Smooth muscle cell (in vitro differentiated cells): ENCODE data around the gene SMG6. TPM values are rescaled to one million over a fixed set of nuclear protein-coding genes. Genes with fewer than 3 reads are reported as not detected.
A peak's percentile ranks its signal among the peaks of the same experiment; 100 is the strongest.

ENCODE experiments used
- DNase-seq: peaks from one replicate; lab custom pipeline; 2025; ENCODE audit not compliant: unreplicated experiment; lab: John Stamatoyannopoulos, UW
- H2AFZ ChIP-seq: fragments of 200-600 bp; sonication (generic); 2 replicates; pipeline ENCODE4 v1.6.0; 2016; ENCODE audit warnings: antibody characterized with exemption, low read depth, mild to moderate bottlenecking
- H3F3A ChIP-seq: fragments of 200-600 bp; sonication (generic); 2 replicates; pipeline ENCODE4 v1.6.0; 2017; ENCODE audit warnings: antibody characterized with exemption, low read depth
- H3K27ac ChIP-seq: fragments of 200-600 bp; sonication (generic); 2 replicates; pipeline ENCODE4 v1.5.1; 2016; ENCODE audit warnings: low read depth, mild to moderate bottlenecking
- H3K27me3 ChIP-seq: fragments of 200-600 bp; sonication (generic); 2 replicates; pipeline ENCODE4 v1.6.1; 2016; ENCODE audit warnings: low read depth, mild to moderate bottlenecking
- H3K36me3 ChIP-seq: fragments of 200-600 bp; sonication (generic); 2 replicates; pipeline ENCODE4 v1.5.1; 2016; ENCODE audit warnings: low read depth
- H3K4me1 ChIP-seq: fragments of 200-600 bp; sonication (generic); 2 replicates; pipeline ENCODE4 v1.5.1; 2016; ENCODE audit warnings: low read depth
- H3K4me2 ChIP-seq: fragments of 200-600 bp; sonication (generic); 2 replicates; pipeline ENCODE4 v1.6.0; 2016; ENCODE audit warnings: mild to moderate bottlenecking
- H3K4me3 ChIP-seq: fragments of 200-600 bp; sonication (generic); 2 replicates; pipeline ENCODE4 v1.5.1; 2016; ENCODE audit warnings: mild to moderate bottlenecking
- H3K79me2 ChIP-seq: fragments of 200-600 bp; sonication (generic); 2 replicates; pipeline ENCODE4 v1.6.0; 2016; ENCODE audit warnings: low read depth, mild to moderate bottlenecking
- H3K9ac ChIP-seq: fragments of 200-600 bp; sonication (generic); 2 replicates; pipeline ENCODE4 v1.6.0; 2016; ENCODE audit warnings: low read depth
- H3K9me3 ChIP-seq: fragments of 200-600 bp; sonication (generic); replicated peaks from 2 replicates; pipeline ENCODE4 v1.5.1; 2016; ENCODE audit warnings: low read depth
- H4K20me1 ChIP-seq: fragments of 200-600 bp; sonication (generic); 2 replicates; pipeline ENCODE4 v1.6.0; 2016; ENCODE audit warnings: low read depth
- WGBS: methylation state at CpG from one replicate; pipeline ENCODE4 v1.1.7; 2016; ENCODE audit warnings: low lambda C conversion rate; 5-methylcytosine and 5-hydroxymethylcytosine counted together
- polyA plus RNA-seq: library from polyadenylated mRNA; unstranded; fragments of >200 nt; fragmentation: Nextera tagmentation; extraction: Ambion mirVana; gene quantifications from 2 replicates; pipeline ENCODE4 v1.2.1, GENCODE V29; 2016
- total RNA-seq: library from RNA; depleted of rRNA; stranded (reverse); fragments of >200 nt; gene quantifications from 2 replicates; pipeline ENCODE4 v1.2.3, GENCODE V29; 2014
- TF ChIP-seq, protein P1 (sequence below): fragments of 200-600 bp; sonication (generic); IDR thresholded peaks from 2 replicates; pipeline ENCODE4 v1.5.1; 2017; ENCODE audit warnings: borderline replicate concordance, mild to moderate bottlenecking, antibody characterized with exemption; ENCODE audit not compliant: insufficient read depth, poor library complexity, severe bottlenecking

The SMG6 gene
- total and polyA plus RNA-seq, 2 experiments from 2014 or later, result 10.6 to 21.4 TPM

DNA sequence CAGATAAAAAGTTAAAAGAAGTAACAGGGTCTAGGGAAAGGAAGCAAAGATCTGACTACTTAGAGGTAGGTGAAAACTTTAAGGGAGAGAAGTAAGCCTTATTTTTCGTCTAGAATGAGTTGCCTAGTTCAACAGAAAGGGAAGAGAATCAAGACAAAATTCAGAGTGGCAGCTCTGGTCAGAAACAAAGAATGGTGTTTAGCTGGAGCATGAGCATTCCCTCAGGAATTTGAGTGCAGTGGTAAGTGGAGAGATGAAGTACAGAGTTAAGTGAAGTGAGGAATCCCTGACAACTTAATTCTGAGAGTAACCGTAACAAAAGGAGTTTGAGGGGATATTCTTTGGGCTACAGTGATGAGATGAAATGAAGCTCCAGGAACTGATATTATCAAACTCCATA lies 11.5 kb downstream of the SMG6 start:
- WGBS, result 65% methylated on average over 2 of the region's 2 CpGs
- Histone ChIP-seq H2AFZ (no peak overlapping the region), H4K20me1 (peaks cover 52% of the 10 kb centered on the region), H3K4me3 (no peak overlapping the region), H3K4me1 (no peaks in the 10 kb centered on the region), H3K27ac (peak overlapping the region; percentile 65), H3K27me3 (no peaks in the 10 kb centered on the region), H3K79me2 (peaks cover 29% of the 10 kb centered on the region), H3K36me3 (peaks cover 11% of the 10 kb centered on the region), H3K9me3 (no peaks in the 10 kb centered on the region), H3K9ac (no peak overlapping the region), H3F3A (no peaks in the 10 kb centered on the region), H3K4me2 (no peak overlapping the region)
- no peak for DNase-seq
- TF ChIP-seq, protein P1, sequence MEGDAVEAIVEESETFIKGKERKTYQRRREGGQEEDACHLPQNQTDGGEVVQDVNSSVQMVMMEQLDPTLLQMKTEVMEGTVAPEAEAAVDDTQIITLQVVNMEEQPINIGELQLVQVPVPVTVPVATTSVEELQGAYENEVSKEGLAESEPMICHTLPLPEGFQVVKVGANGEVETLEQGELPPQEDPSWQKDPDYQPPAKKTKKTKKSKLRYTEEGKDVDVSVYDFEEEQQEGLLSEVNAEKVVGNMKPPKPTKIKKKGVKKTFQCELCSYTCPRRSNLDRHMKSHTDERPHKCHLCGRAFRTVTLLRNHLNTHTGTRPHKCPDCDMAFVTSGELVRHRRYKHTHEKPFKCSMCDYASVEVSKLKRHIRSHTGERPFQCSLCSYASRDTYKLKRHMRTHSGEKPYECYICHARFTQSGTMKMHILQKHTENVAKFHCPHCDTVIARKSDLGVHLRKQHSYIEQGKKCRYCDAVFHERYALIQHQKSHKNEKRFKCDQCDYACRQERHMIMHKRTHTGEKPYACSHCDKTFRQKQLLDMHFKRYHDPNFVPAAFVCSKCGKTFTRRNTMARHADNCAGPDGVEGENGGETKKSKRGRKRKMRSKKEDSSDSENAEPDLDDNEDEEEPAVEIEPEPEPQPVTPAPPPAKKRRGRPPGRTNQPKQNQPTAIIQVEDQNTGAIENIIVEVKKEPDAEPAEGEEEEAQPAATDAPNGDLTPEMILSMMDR, result no peak

DNA sequence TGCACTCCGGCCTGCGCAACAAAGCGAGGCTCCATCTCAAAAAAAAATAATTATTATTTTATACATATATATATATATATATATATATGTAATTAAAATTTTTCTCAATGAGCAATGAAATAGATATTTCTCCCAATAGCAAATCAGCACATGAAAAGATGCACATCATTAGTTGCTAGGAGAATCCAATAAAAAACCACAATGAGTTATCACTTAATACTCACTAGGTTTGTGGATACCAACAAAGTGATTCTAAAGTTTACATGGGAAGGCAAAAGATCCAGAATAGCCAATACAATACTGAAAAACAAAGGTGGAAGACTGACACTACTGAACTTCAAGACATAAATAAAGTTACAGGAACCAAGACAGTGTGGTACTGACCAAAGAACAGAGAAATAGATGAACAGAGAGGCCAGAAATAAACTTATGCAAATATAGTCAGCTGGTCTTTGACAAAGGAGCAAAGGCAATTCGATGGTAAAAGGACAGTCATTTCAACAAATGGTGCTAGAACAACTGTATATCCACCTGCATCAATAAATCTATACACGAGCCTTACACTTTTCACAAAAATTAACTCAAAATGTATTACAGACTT lies 13.6 kb downstream of the SMG6 start:
- Histone ChIP-seq H3K4me3 (no peak overlapping the region), H3K27me3 (no peaks in the 10 kb centered on the region), H3K9ac (no peak overlapping the region), H3K27ac (no peak overlapping the region), H3F3A (peaks cover 8% of the 10 kb centered on the region), H3K79me2 (peaks cover 7% of the 10 kb centered on the region), H3K9me3 (no peaks in the 10 kb centered on the region), H2AFZ (no peak overlapping the region), H3K4me1 (no peaks in the 10 kb centered on the region), H3K36me3 (peaks cover 11% of the 10 kb centered on the region), H4K20me1 (peaks cover 39% of the 10 kb centered on the region), H3K4me2 (no peak overlapping the region)
- TF ChIP-seq, protein P1, result no peak
- DNase-seq, result no peak
- WGBS, result 98% methylated on average over 5 of the region's 5 CpGs

DNA sequence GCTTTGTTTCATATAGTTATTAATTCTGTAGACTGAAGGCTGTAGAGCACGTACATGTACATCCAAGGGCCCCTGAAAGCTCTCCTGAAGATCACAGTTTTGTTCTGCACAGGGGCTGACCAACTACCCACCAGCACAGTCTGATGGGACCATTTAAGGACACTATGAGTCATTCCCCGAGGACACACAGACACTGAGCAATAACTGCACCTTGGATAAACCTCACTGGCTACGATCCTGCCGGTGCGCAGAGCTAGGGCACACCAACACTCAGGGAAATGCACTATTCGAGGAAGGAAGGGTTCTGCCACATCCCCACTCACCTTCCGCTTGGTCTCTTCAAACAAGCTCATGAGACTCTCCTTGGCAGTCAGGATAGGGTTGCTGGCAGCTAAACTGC lies 20.3 kb downstream of the SMG6 start:
- TF ChIP-seq, protein P1, result no peak
- WGBS, result 77% methylated on average over 7 of the region's 7 CpGs
- no peak for DNase-seq
- H3K4me3 ChIP-seq, result no peak overlapping the region
- H3K4me2 ChIP-seq, result no peak overlapping the region
- H3F3A ChIP-seq, result peaks cover 22% of the 10 kb centered on the region
- peak overlapping the region; percentile 4 for H3K27ac ChIP-seq
- H3K9ac ChIP-seq, result no peak overlapping the region
- H3K4me1 ChIP-seq, result no peaks in the 10 kb centered on the region
- no peaks in the 10 kb centered on the region for H3K79me2 ChIP-seq
- H4K20me1 ChIP-seq, result peaks cover 33% of the 10 kb centered on the region
- no peaks in the 10 kb centered on the region for H3K27me3 ChIP-seq
- H3K9me3 ChIP-seq, result no peaks in the 10 kb centered on the region
- peaks cover 13% of the 10 kb centered on the region for H3K36me3 ChIP-seq
- H2AFZ ChIP-seq, result no peak overlapping the region

DNA sequence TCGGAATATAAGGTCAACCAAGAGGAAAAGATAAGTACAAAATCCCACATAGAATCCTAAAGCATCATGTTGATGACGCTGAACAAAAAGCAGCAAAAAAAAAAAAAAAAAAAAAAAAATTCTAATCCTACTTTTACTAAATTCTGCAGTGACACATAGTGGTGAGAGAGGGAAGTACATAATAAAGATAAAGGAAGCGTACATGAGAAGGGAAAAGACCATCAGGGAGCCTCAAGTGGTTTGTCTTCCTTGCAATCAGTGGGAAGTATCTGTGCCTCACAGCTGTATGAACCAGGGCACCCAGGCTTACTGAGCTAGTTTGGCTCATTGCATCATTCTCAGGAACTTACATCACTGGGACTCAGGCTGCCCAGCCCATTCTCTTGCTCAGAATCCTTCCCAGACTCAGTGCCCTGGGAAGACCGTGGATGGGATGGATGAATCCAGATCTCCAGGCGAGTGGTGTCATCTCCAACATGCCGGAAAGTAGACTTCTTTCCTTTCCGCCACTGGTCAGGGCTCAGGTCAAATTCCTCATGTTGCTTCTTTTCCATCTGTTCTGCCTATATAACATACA lies 21.2 kb downstream of the SMG6 start:
- Histone ChIP-seq H3K4me2 (no peak overlapping the region), H3K4me1 (no peaks in the 10 kb centered on the region), H3K79me2 (no peaks in the 10 kb centered on the region), H3K9me3 (no peaks in the 10 kb centered on the region), H3K4me3 (no peak overlapping the region), H3K27ac (peak overlapping the region; percentile 4), H2AFZ (no peak overlapping the region), H3K36me3 (peaks cover 13% of the 10 kb centered on the region), H3K27me3 (no peaks in the 10 kb centered on the region), H3K9ac (no peak overlapping the region), H3F3A (peaks cover 22% of the 10 kb centered on the region), H4K20me1 (peaks cover 31% of the 10 kb centered on the region)
- no peak for DNase-seq
- TF ChIP-seq, protein P1, result peak; percentile 55
- whole genome bisulfite sequencing, result 50% methylated on average over 7 of the region's 7 CpGs
